GM23248 (cell line): Measurements from ENCODE around the gene BARHL2. TPM values are rescaled to one million over a fixed set of nuclear protein-coding genes. Genes with fewer than 3 reads are reported as not detected.

ENCODE experiments used
- DNase-seq: peaks from one replicate; pipeline ENCODE4 v3.0.0-alpha.2; 2015
- H2AFZ ChIP-seq: fragments of 200-600 bp; sonication (generic); 2 replicates; pipeline ENCODE4 v1.6.1; 2016; ENCODE audit warnings: antibody characterized with exemption
- H3F3A ChIP-seq: fragments of 200-600 bp; sonication (generic); 2 replicates; pipeline ENCODE4 v1.6.1; 2016; ENCODE audit warnings: mild to moderate bottlenecking, antibody characterized with exemption, mixed run types; ENCODE audit not compliant: insufficient read depth
- H3K27ac ChIP-seq: fragments of 200-600 bp; sonication (generic); 2 replicates; pipeline ENCODE4 v1.5.1; 2016; ENCODE audit warnings: mild to moderate bottlenecking
- H3K27me3 ChIP-seq: fragments of 200-600 bp; sonication (generic); replicated peaks from 2 replicates; pipeline ENCODE4 v1.6.1; 2016; ENCODE audit warnings: mild to moderate bottlenecking; ENCODE audit not compliant: insufficient read depth
- H3K36me3 ChIP-seq: fragments of 200-600 bp; sonication (generic); 2 replicates; pipeline ENCODE4 v1.6.1; 2016; ENCODE audit warnings: low read depth, mild to moderate bottlenecking
- H3K4me1 ChIP-seq: fragments of 200-600 bp; sonication (generic); 2 replicates; pipeline ENCODE4 v1.6.1; 2016; ENCODE audit warnings: mild to moderate bottlenecking; ENCODE audit not compliant: insufficient read depth
- H3K4me2 ChIP-seq: fragments of 200-600 bp; sonication (generic); one replicate; pipeline ENCODE4 v1.6.1; 2016; ENCODE audit warnings: mild to moderate bottlenecking; ENCODE audit not compliant: unreplicated experiment
- H3K4me3 ChIP-seq: fragments of 200-600 bp; sonication (generic); 2 replicates; pipeline ENCODE4 v1.5.1; 2016; ENCODE audit warnings: mild to moderate bottlenecking
- H3K79me2 ChIP-seq: fragments of 200-600 bp; sonication (generic); 2 replicates; pipeline ENCODE4 v1.6.1; 2016; ENCODE audit warnings: mild to moderate bottlenecking; ENCODE audit not compliant: insufficient read depth
- H3K9ac ChIP-seq: fragments of 200-600 bp; sonication (generic); 2 replicates; pipeline ENCODE4 v1.6.1; 2016; ENCODE audit warnings: mild to moderate bottlenecking
- H3K9me2 ChIP-seq: fragments of 200-600 bp; sonication (generic); 2 replicates; pipeline ENCODE4 v1.6.1; 2016; ENCODE audit warnings: mixed run types, mild to moderate bottlenecking, moderate library complexity; ENCODE audit not compliant: insufficient read depth
- H3K9me3 ChIP-seq: fragments of 200-600 bp; sonication (generic); one replicate; pipeline ENCODE4 v1.6.1; 2017; ENCODE audit warnings: low read depth
- H4K20me1 ChIP-seq: fragments of 200-600 bp; sonication (generic); 2 replicates; pipeline ENCODE4 v1.6.0; 2016; ENCODE audit not compliant: insufficient read depth
- EZH2 ChIP-seq: fragments of 200-600 bp; sonication (generic); IDR thresholded peaks from 2 replicates; pipeline ENCODE4 v1.6.1; 2018; ENCODE audit warnings: antibody characterized with exemption, mild to moderate bottlenecking; ENCODE audit not compliant: insufficient read depth, poor library complexity, severe bottlenecking
- EZH2phosphoT487 ChIP-seq: fragments of 200-600 bp; sonication (generic); IDR thresholded peaks from 2 replicates; pipeline ENCODE4 v1.6.1; 2018; ENCODE audit warnings: antibody characterized with exemption, moderate library complexity, mild to moderate bottlenecking, low read depth; ENCODE audit not compliant: insufficient read depth
- WGBS, 2 experiments: methylation state at CpG; one replicate each; pipeline ENCODE4 v1.1.6; 2015 to 2017; ENCODE audit warnings: low lambda C conversion rate in 2 of 2, low coverage in 1 of 2; ENCODE audit errors: missing lambda C conversion rate in 2 of 2; 5-methylcytosine and 5-hydroxymethylcytosine counted together
- in situ Hi-C: fragments of 300-500 bp; cut with MboI; formaldehyde crosslinking; loops from 2 replicates; pipeline ENCODE4 v1.15.0; 2020
- polyA plus RNA-seq: library from polyadenylated mRNA; unstranded; fragments of >200 nt; fragmentation: Nextera tagmentation; extraction: Ambion mirVana; gene quantifications from 2 replicates; pipeline ENCODE4 v1.2.1, GENCODE V29; 2016
- total RNA-seq: library from RNA; depleted of rRNA; stranded (reverse); fragments of >200 nt; shearing (Covaris generic); gene quantifications from 2 replicates; pipeline ENCODE4 v1.2.3, GENCODE V29; 2014

Gene BARHL2
- total and polyA plus RNA-seq, 2 experiments from 2014 or later, result not detected

- H3K27me3 ChIP-seq, result no peaks in the 10 kb centered on the region
- TF ChIP-seq EZH2 (no peak), EZH2phosphoT487 (no peak)
- no peak overlapping the region for H3K27ac ChIP-seq
- no peaks in the 10 kb centered on the region for H3K9me3 ChIP-seq
- no peak overlapping the region for H3K9ac ChIP-seq
- no peaks in the 10 kb centered on the region for H3K79me2 ChIP-seq
- no peak for DNase-seq
- H3K4me1 ChIP-seq, result no peaks in the 10 kb centered on the region
- WGBS, 2 experiments, result 23 to 26% methylated on average over 1 of the region's 1 CpG
- no peaks in the 10 kb centered on the region for H4K20me1 ChIP-seq
- H3K4me3 ChIP-seq, result no peak overlapping the region
- H3K36me3 ChIP-seq, result no peaks in the 10 kb centered on the region
- H3K9me2 ChIP-seq, result no peaks in the 10 kb centered on the region
- no peak overlapping the region for H2AFZ ChIP-seq
- H3F3A ChIP-seq, result no peaks in the 10 kb centered on the region
- in situ Hi-C loops, result no loop called here
- H3K4me2 ChIP-seq, result no peak overlapping the region
Measured at GRCh38 chr1:90675161-90675847, 41.8 kb downstream of the BARHL2 start.

GRCh38 chr1:90671741-90672140 lies 45.4 kb downstream of the BARHL2 start:
- no peak overlapping the region for H3K9ac ChIP-seq
- DNase-seq, result no peak
- no peaks in the 10 kb centered on the region for H4K20me1 ChIP-seq
- WGBS, 2 experiments, result 30 to 37% methylated on average over 3 of the region's 3 CpGs
- no peak for TF ChIP-seq EZH2phosphoT487
- TF ChIP-seq EZH2, result no peak
- H3K36me3 ChIP-seq, result no peaks in the 10 kb centered on the region
- H3K9me3 ChIP-seq, result no peaks in the 10 kb centered on the region
- H3K27ac ChIP-seq, result no peak overlapping the region
- H3K9me2 ChIP-seq, result no peaks in the 10 kb centered on the region
- in situ Hi-C loops, result no loop called here
- no peak overlapping the region for H3K4me2 ChIP-seq
- H3K4me1 ChIP-seq, result no peaks in the 10 kb centered on the region
- no peak overlapping the region for H3K4me3 ChIP-seq
- H3K79me2 ChIP-seq, result no peaks in the 10 kb centered on the region
- no peak overlapping the region for H2AFZ ChIP-seq
- H3K27me3 ChIP-seq, result no peaks in the 10 kb centered on the region
- H3F3A ChIP-seq, result no peaks in the 10 kb centered on the region

DNA sequence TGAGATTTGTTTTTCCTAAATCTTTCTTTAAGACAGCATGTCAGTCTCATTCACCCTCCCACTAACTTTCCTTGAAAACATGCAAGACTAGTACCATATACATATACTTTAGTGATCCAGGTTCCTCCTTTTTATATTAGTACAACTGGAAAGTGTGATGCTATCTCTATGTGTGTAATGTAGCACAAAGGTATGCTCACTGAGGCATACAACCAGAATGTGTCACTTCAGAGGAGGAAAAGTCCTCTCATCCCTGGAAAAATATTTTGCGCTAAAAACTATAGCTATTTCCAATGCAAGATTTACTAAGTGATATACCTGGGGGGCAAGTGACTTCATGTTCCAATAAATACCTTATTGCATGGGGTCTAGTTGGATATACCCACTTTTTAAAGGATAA lies 45.9 kb downstream of the BARHL2 start:
- no peaks in the 10 kb centered on the region for H3K36me3 ChIP-seq
- H2AFZ ChIP-seq, result no peak overlapping the region
- H3K27ac ChIP-seq, result no peak overlapping the region
- in situ Hi-C loops, result no loop called here
- H3K4me2 ChIP-seq, result no peak overlapping the region
- no peaks in the 10 kb centered on the region for H4K20me1 ChIP-seq
- no peak overlapping the region for H3K4me3 ChIP-seq
- 69 to 79% methylated on average over 1 of the region's 1 CpG for WGBS, 2 experiments
- no peaks in the 10 kb centered on the region for H3K27me3 ChIP-seq
- no peaks in the 10 kb centered on the region for H3F3A ChIP-seq
- H3K79me2 ChIP-seq, result no peaks in the 10 kb centered on the region
- H3K9me2 ChIP-seq, result no peaks in the 10 kb centered on the region
- DNase-seq, result no peak
- H3K9me3 ChIP-seq, result no peaks in the 10 kb centered on the region
- no peaks in the 10 kb centered on the region for H3K4me1 ChIP-seq
- TF ChIP-seq EZH2 (no peak), EZH2phosphoT487 (no peak)
- no peak overlapping the region for H3K9ac ChIP-seq
